A549 (cell line): ENCODE measurements around the gene ADCY4. TPM values are rescaled to one million over a fixed set of nuclear protein-coding genes. Genes with fewer than 3 reads are reported as not detected.

ENCODE experiments used
- ATAC-seq, 2 experiments: fragments of 200-7000 bp in 1 of 2; fragments of >200 bp in 1 of 2; cut with Nextera tagmentation in 1 of 2; cut with Tn5 transposase in 1 of 2; 3 replicates each; pipeline versions ENCODE4 v1.8.0 to v1.9.1; 2018 to 2020; ENCODE audit warnings: mild to moderate bottlenecking in 1 of 2, moderate library complexity in 1 of 2
- CTCF ChIA-PET: fragments of 300-600 bp; sonication (Branson Sonifier 250); formaldehyde crosslinking; extraction: SDS; loops from one replicate; lab custom pipeline; 2021; ENCODE audit warnings: antibody characterized with exemption, inconsistent platforms; lab: Yijun Ruan, JAX
- POLR2A ChIA-PET: fragments of 350-600 bp; formaldehyde crosslinking; extraction: SDS; loops from one replicate; lab custom pipeline; 2021; ENCODE audit warnings: antibody characterized with exemption, inconsistent platforms; lab: Yijun Ruan, JAX
- DNase-seq, 2 experiments: peaks; one replicate each; pipeline versions ENCODE4 v3.0.0 to v3.0.0-alpha.2; 2011 to 2016; ENCODE audit warnings: low read depth in 1 of 2, low spot score in 1 of 2
- FAIRE-seq: peaks from 2 replicates; lab custom pipeline; 2011; peaks lifted over from hg19 to GRCh38; lab: Jason Lieb, UNC
- H3K27ac ChIP-seq, 2 experiments: fragments of >200 bp; sonication (Bioruptor Twin); formaldehyde crosslinking; 3 replicates each; pipeline ENCODE4 v1.5.1; 2016 to 2017
- H3K4me1 ChIP-seq: fragments of >200 bp; sonication (Bioruptor Twin); formaldehyde crosslinking; 3 replicates; pipeline ENCODE4 v1.6.1; 2016
- H3K4me2 ChIP-seq: fragments of >200 bp; sonication (Bioruptor Twin); formaldehyde crosslinking; 3 replicates; pipeline ENCODE4 v1.6.1; 2016
- H3K4me3 ChIP-seq: fragments of >200 bp; sonication (Bioruptor Twin); formaldehyde crosslinking; 3 replicates; pipeline ENCODE4 v1.5.1; 2016
- H3K9me3 ChIP-seq: fragments of >200 bp; sonication (Bioruptor Twin); formaldehyde crosslinking; 3 replicates; pipeline ENCODE4 v1.6.1; 2016
- ATOH8 ChIP-seq: fragments of 250-450 bp; sonication (Bioruptor Pico); IDR thresholded peaks from 2 replicates; pipeline ENCODE4 v1.5.0; 2020; ENCODE audit warnings: low read depth, mild to moderate bottlenecking, moderate library complexity
- CBX8 ChIP-seq: fragments of 200-600 bp; sonication (generic); IDR thresholded peaks from 2 replicates; pipeline ENCODE4 v1.6.1; 2016
- CTCF ChIP-seq: fragments of >200 bp; sonication (Bioruptor Twin); formaldehyde crosslinking; IDR thresholded peaks from 3 replicates; pipeline ENCODE4 v1.5.1; 2016
- EHF ChIP-seq: fragments of 250-450 bp; sonication (Bioruptor Pico); IDR thresholded peaks from 2 replicates; pipeline ENCODE4 v1.5.0; 2020; ENCODE audit warnings: mild to moderate bottlenecking
- EP300 ChIP-seq, 2 experiments: fragments of >200 bp; sonication (Bioruptor Twin); formaldehyde crosslinking; IDR thresholded peaks; 2 replicates in 1 of 2; 3 replicates in 1 of 2; pipeline ENCODE4 v1.6.1; 2016 to 2017
- ESRRA ChIP-seq: fragments of 150-350 bp; IDR thresholded peaks from 2 replicates; pipeline ENCODE4 v1.6.1; 2014; ENCODE audit warnings: mild to moderate bottlenecking, low read length, borderline replicate concordance
- FOSL2 ChIP-seq, 2 experiments: fragments of 450-650 bp in 1 of 2; fragments of >200 bp in 1 of 2; sonication (Bioruptor Twin) in 1 of 2; formaldehyde crosslinking; IDR thresholded peaks; 2 replicates each; pipeline versions ENCODE4 v1.5.0 to v1.6.1; 2016 to 2020; ENCODE audit warnings: mild to moderate bottlenecking in 1 of 2, moderate library complexity in 1 of 2
- GATA3 ChIP-seq: IDR thresholded peaks from 2 replicates; pipeline ENCODE4 v1.6.1; 2012; ENCODE audit warnings: borderline replicate concordance
- HOXB13 ChIP-seq: fragments of 250-450 bp; sonication (Bioruptor Pico); IDR thresholded peaks from 2 replicates; pipeline ENCODE4 v1.5.0; 2020; ENCODE audit warnings: low read depth, mild to moderate bottlenecking, moderate library complexity
- MAFK ChIP-seq: fragments of 450-650 bp; IDR thresholded peaks from 2 replicates; pipeline ENCODE4 v1.6.1; 2014; ENCODE audit not compliant: partially characterized antibody
- MAZ ChIP-seq: fragments of 150-350 bp; IDR thresholded peaks from 2 replicates; pipeline ENCODE4 v1.6.1; 2014; ENCODE audit warnings: antibody characterized with exemption, low read depth, low read length, borderline replicate concordance
- PBX3 ChIP-seq: IDR thresholded peaks from 2 replicates; pipeline ENCODE4 v1.6.1; 2012
- POLR2AphosphoS2 ChIP-seq: conservative IDR thresholded peaks from 2 replicates; pipeline ENCODE4 v1.6.1; 2012; ENCODE audit warnings: low read length, improper control_type of control experiment, inconsistent platforms
- RAD21 ChIP-seq, 2 experiments: fragments of >200 bp in 1 of 2; sonication (Bioruptor Twin) in 1 of 2; formaldehyde crosslinking in 1 of 2; IDR thresholded peaks in 1 of 2; conservative IDR thresholded peaks in 1 of 2; 2 replicates in 1 of 2; 3 replicates in 1 of 2; pipeline ENCODE4 v1.6.1; 2012 to 2018; ENCODE audit warnings: inconsistent platforms in 1 of 2
- RARB ChIP-seq: fragments of 250-450 bp; sonication (Bioruptor Pico); IDR thresholded peaks from 2 replicates; pipeline ENCODE4 v1.8.0; 2021; ENCODE audit warnings: mild to moderate bottlenecking, moderate library complexity
- RCOR1 ChIP-seq: fragments of 150-350 bp; IDR thresholded peaks from 2 replicates; pipeline ENCODE4 v1.6.1; 2014; ENCODE audit warnings: antibody characterized with exemption, low read length, low read depth
- SMC3 ChIP-seq: fragments of >200 bp; sonication (Bioruptor Twin); formaldehyde crosslinking; IDR thresholded peaks from 3 replicates; pipeline ENCODE4 v1.6.1; 2018; ENCODE audit warnings: inconsistent platforms
- TP53 ChIP-seq: fragments of 250-450 bp; sonication (Bioruptor Pico); IDR thresholded peaks from 2 replicates; pipeline ENCODE4 v1.5.0; 2021; ENCODE audit warnings: mild to moderate bottlenecking, moderate library complexity
- USF2 ChIP-seq: fragments of 450-650 bp; IDR thresholded peaks from 2 replicates; pipeline ENCODE4 v1.6.1; 2014; ENCODE audit warnings: antibody characterized with exemption
- ZSCAN20 ChIP-seq: fragments of 250-450 bp; sonication (Bioruptor Pico); IDR thresholded peaks from 2 replicates; pipeline ENCODE4 v1.8.0; 2022; ENCODE audit warnings: mild to moderate bottlenecking, moderate library complexity
- WGBS: methylation state at CpG from one replicate; pipeline ENCODE4 v1.1.6; 2017; ENCODE audit errors: missing lambda C conversion rate; 5-methylcytosine and 5-hydroxymethylcytosine counted together
- polyA plus RNA-seq, 4 experiments: library from polyadenylated mRNA; depleted of rRNA in 3 of 4; stranded (reverse); fragments of >200 nt; fragmentation: RNase III in 1 of 4; extraction: RNeasy Plus Mini Kit Qiagen cat#74134 plus additional on column Dnase treatment in 1 of 4; gene quantifications; 2 replicates in 3 of 4; 3 replicates in 1 of 4; pipeline ENCODE4 v1.2.3, GENCODE V29; 2011 to 2017

Gene ADCY4
- polyA plus RNA-seq, 2 of the 4 experiments (the other 2 are of a cell fraction), result not detected

- Histone ChIP-seq H3K27ac (peak overlapping the region; percentile 29 to 75; a peak in 4 of 6 replicates), H3K4me3 (no peak overlapping the region), H3K4me1 (peaks cover 16% of the 10 kb centered on the region), H3K9me3 (no peaks in the 10 kb centered on the region), H3K4me2 (peak overlapping the region; percentile 55)
- DNase-seq (no peak), ATAC-seq (peak; percentile 3 to 38; a peak in 3 of 6 replicates), FAIRE-seq (no peak)
- peak; percentile 27; the same call in 1 of the 3 replicates for TF ChIP-seq CTCF
- TF ChIP-seq MAFK, result no peak
- 63% methylated on average over 7 of the region's 7 CpGs for WGBS
- ChIA-PET POLR2A (interaction anchor here (0.6 to 3.4 kb wide), 8 partner anchors 9 to 194 kb away, joined by 3 to 23 read pairs (median 7); partner anchors contain the start of genes CBLN3, CHMP4A, DCAF11 and DHRS1), CTCF (interaction anchor here (0.7 to 46.6 kb wide), 22 partner anchors 10 to 200 kb away, joined by 3 to 1142 read pairs (median 6); partner anchors contain the start of genes ADCY4, CBLN3, DHRS1 and EMC9)
Measured at GRCh38 chr14:24308342-24309124, 26.3 kb downstream of the ADCY4 start.

- Histone ChIP-seq H3K27ac (peak within 1 kb of the TSS; percentile 43 to 75; a peak in 4 of 6 replicates), H3K4me1 (peaks cover 16% of the 10 kb centered on the region), H3K4me3 (no peak within 1 kb of the TSS), H3K4me2 (peak within 1 kb of the TSS; percentile 55), H3K9me3 (no peaks in the 10 kb centered on the region)
- TF ChIP-seq RCOR1 (no peak), CTCF (peak; percentile 92), RAD21 (conservative IDR thresholded peaks at IDR 0.05 in 1 of 2, IDR thresholded peaks at IDR 0.05 in 1 of 2) (peak; percentile 32 to 41; a peak in 3 of 5 replicates), FOSL2 (IDR thresholded peaks at IDR 0.05) (no peak), FOSL2 (CRISPR knock-in tag; IDR thresholded peaks at IDR 0.05) (peak; percentile 31; the same call in 1 of the 2 replicates), SMC3 (peak; percentile 53; the same call in 2 of the 3 replicates), MAZ (no peak)
- DNase-seq (peak; percentile 66 to 77), ATAC-seq (peak; percentile 77 to 93), FAIRE-seq (peak; percentile 49)
- WGBS, result 50% methylated on average over 6 of the region's 6 CpGs
- POLR2A ChIA-PET, result interaction anchor here (0.6 to 3.4 kb wide), 8 partner anchors 8 to 193 kb away, joined by 3 to 23 read pairs (median 7); partner anchors contain the start of genes CBLN3, CHMP4A, DCAF11 and DHRS1
- CTCF ChIA-PET, result interaction anchor here (1.1 to 46.6 kb wide), 25 partner anchors 10 to 778 kb away, joined by 3 to 1142 read pairs (median 4); partner anchors contain the start of genes ADCY4, CBLN3, DHRS1 and EMC9
Measured at GRCh38 chr14:24307575-24308341, 27.1 kb downstream of the ADCY4 start, which contains the start of gene CIDEB. Gene CIDEB, minus strand, starts transcription at chr14:24307977. Its CDS starts 119 bp downstream, at chr14:24307858.

- ATAC-seq, result no peak
- DNase-seq, result no peak
- peak overlapping the region; percentile 55 for H3K4me2 ChIP-seq
- POLR2A ChIA-PET, result interaction anchor here (1.6 to 3.4 kb wide), 2 partner anchors 36 to 65 kb away, joined by 13 to 23 read pairs; partner anchors contain the start of genes RABGGTA and TINF2
- no peak for FAIRE-seq
- 92% methylated on average over 10 of the region's 11 CpGs for WGBS
- CTCF ChIA-PET, result interaction anchor here (1.0 to 46.6 kb wide), 19 partner anchors 9 to 777 kb away, joined by 3 to 1142 read pairs (median 6); partner anchors contain the start of genes ADCY4, CBLN3, DHRS1 and EMC9
- peaks cover 16% of the 10 kb centered on the region for H3K4me1 ChIP-seq
- H3K4me3 ChIP-seq, result no peak overlapping the region
- H3K9me3 ChIP-seq, result no peaks in the 10 kb centered on the region
- peak overlapping the region; percentile 43 to 75; a peak in 3 of 6 replicates for H3K27ac ChIP-seq
- TF ChIP-seq TP53 (CRISPR knock-in tag) (no peak), GATA3 (no peak), EP300 (IDR thresholded peaks at IDR 0.05) (no peak), MAZ (no peak), EHF (CRISPR knock-in tag) (no peak), USF2 (no peak), POLR2AphosphoS2 (no peak), HOXB13 (CRISPR knock-in tag) (no peak), PBX3 (no peak), RARB (CRISPR knock-in tag) (no peak), CBX8 (no peak), ATOH8 (no peak), ESRRA (no peak), ZSCAN20 (CRISPR knock-in tag) (no peak)
Measured at GRCh38 chr14:24307156-24307574, 27.7 kb downstream of the ADCY4 start.
